Muscle of leg (tissue), 11 donors: ENCODE measurements around the gene RPL21. TPM values are rescaled to one million over a fixed set of nuclear protein-coding genes. Genes with fewer than 3 reads are reported as not detected.

Experiments used
- DNase-seq: peaks from one replicate; pipeline ENCODE4 v3.0.0; 2013
- H3K27ac ChIP-seq: one replicate; pipeline ENCODE4 v1.5.1; 2013; ENCODE audit warnings: mild to moderate bottlenecking, low read length, control low read depth
- H3K27me3 ChIP-seq: one replicate; pipeline ENCODE4 v1.6.1; 2013; ENCODE audit warnings: low read length; ENCODE audit not compliant: control insufficient read depth, insufficient read depth
- H3K36me3 ChIP-seq: one replicate; pipeline ENCODE4 v1.6.1; 2013; ENCODE audit warnings: low read length; ENCODE audit not compliant: control insufficient read depth, insufficient read depth
- H3K4me1 ChIP-seq: one replicate; pipeline ENCODE4 v1.6.1; 2013; ENCODE audit warnings: low read length; ENCODE audit not compliant: control insufficient read depth, insufficient read depth
- H3K4me3 ChIP-seq: one replicate; pipeline ENCODE4 v1.5.1; 2013; ENCODE audit warnings: low read length, control low read depth
- H3K9me3 ChIP-seq: replicated peaks from 2 replicates; pipeline ENCODE4 v1.6.1; 2013; ENCODE audit warnings: low read depth, low read length; ENCODE audit not compliant: control insufficient read depth
- WGBS: methylation state at CpG from one replicate; pipeline ENCODE4 v1.1.5; 2013; ENCODE audit warnings: missing lambda C conversion rate; ENCODE audit not compliant: insufficient coverage; 5-methylcytosine and 5-hydroxymethylcytosine counted together
- polyA plus RNA-seq, 8 donors: library from polyadenylated mRNA; unstranded; fragments of 120-200 nt; gene quantifications; one replicate each; pipeline versions ENCODE4 v1.2.1 to v1.2.3, GENCODE V29; 2013; ENCODE audit warnings: inconsistent platforms in 1 of 8, low replicate concordance in 1 of 8; ENCODE audit not compliant: insufficient read length in 8 of 8, insufficient read depth in 1 of 8
- total RNA-seq: library from RNA; stranded (reverse); fragments of 120-200 nt; gene quantifications from one replicate; pipeline ENCODE4 v1.2.4, GENCODE V29; 2013

Gene RPL21
- total and polyA plus RNA-seq, 9 donors = 1,140 to 4,206 (median 1,249) TPM

DNA sequence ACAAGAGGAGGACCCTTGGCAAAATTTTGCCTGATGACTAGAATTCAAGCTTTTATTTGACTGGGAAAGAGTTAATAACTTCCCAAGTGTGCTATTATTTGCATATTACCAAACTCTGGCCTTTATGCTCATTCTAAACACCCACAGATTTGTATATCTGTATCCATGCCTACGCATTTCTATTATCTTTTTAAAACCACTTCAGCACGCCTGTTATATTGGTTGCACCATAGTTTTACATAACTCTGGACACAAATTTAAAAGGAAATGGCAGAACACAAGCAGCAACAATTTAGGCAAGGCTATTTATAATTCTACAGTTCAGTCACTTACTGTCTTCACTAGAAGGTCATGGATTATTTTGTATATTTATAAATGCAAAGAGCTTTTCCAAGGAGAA is 15.6 kb downstream of the RPL21 start:
- H3K36me3 ChIP-seq = peaks cover 2% of the 10 kb centered on the region
- no peak overlapping the region for H3K27ac ChIP-seq
- peaks cover 9% of the 10 kb centered on the region for H3K27me3 ChIP-seq
- WGBS = 81% methylated on average over 2 of the region's 2 CpGs
- peaks cover 18% of the 10 kb centered on the region for H3K4me1 ChIP-seq
- H3K4me3 ChIP-seq = no peak overlapping the region
- no peak for DNase-seq
- no peaks in the 10 kb centered on the region for H3K9me3 ChIP-seq

DNA sequence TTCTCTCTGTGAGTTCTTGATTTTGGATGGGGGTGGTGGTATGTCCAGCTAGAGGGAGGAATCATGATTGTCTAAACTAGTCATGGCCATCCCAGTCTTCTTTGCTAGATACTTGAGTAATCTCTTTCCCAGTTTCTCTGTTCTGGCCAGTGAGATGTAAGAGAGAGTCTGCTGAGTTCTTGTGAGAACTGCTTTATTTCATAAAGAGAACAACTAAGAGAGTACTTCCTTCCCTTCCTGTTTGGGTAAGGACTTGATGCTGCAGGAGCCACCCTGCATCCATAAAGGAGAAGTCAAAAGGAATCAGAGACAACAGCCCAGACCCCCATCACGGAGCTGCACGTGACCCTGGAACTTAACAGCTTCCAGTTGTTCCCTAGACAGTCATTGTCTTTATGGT is 16.2 kb downstream of the RPL21 start:
- no peaks in the 10 kb centered on the region for H3K9me3 ChIP-seq
- 60% methylated on average over 2 of the region's 2 CpGs for WGBS
- H3K27me3 ChIP-seq = peaks cover 11% of the 10 kb centered on the region
- H3K36me3 ChIP-seq = no peaks in the 10 kb centered on the region
- no peak overlapping the region for H3K4me3 ChIP-seq
- H3K4me1 ChIP-seq = peaks cover 18% of the 10 kb centered on the region
- no peak for DNase-seq
- H3K27ac ChIP-seq = no peak overlapping the region

DNA sequence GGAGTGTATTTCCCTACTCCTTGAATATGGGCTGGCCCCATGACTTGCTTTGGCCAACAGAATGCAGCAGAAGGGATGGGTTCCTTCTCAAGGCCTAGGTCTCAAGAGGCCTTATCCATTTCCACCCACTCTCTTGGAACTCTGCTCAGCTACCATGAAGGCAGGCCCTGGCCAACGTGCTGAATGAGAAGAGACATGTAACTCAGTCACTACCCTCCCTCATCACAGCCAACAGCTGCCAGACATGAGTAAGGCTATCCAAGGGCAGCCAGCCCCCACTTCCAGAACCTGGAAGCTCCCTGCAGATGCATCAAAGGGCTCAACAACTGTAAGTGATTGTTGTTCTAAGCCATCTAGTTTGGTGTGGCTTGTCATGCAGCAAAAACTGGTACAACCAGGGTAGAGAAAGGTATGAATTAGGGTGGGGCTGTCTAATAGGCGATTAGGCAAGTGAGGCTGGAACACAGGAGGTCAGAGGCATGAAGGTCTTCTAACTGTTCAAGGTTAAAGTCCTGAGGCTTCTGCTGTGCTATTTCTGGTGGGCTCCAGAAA is 17.8 kb downstream of the RPL21 start:
- H3K9me3 ChIP-seq = no peaks in the 10 kb centered on the region
- peak; percentile 40 for DNase-seq

GRCh38 chr13:27270594-27271520 is 19.5 kb downstream of the RPL21 start, which contains the start of gene RASL11A:
Gene RASL11A, plus strand, starts transcription at chr13:27270830. Its CDS starts 115 bp downstream, at chr13:27270945.
- H3K4me1 ChIP-seq = peaks cover 15% of the 10 kb centered on the region
- peaks cover 11% of the 10 kb centered on the region for H3K27me3 ChIP-seq
- peak within 1 kb of the TSS; percentile 63 for H3K4me3 ChIP-seq
- no peaks in the 10 kb centered on the region for H3K9me3 ChIP-seq
- H3K27ac ChIP-seq = peak within 1 kb of the TSS; percentile 83
- no peaks in the 10 kb centered on the region for H3K36me3 ChIP-seq
- DNase-seq = peak; percentile 93
- WGBS = under 1% methylated on average over 90 of the region's 99 CpGs

More for the DNA sequence above, 17.8 kb downstream of the RPL21 start:
- Histone ChIP-seq H3K4me3 (no peak overlapping the region), H3K36me3 (no peaks in the 10 kb centered on the region), H3K27me3 (peaks cover 11% of the 10 kb centered on the region), H3K27ac (no peak overlapping the region), H3K4me1 (peaks cover 20% of the 10 kb centered on the region)
- 29% methylated on average over 1 of the region's 2 CpGs for WGBS

- WGBS = 49% methylated on average over 6 of the region's 15 CpGs
- no peaks in the 10 kb centered on the region for H3K9me3 ChIP-seq
- H3K27me3 ChIP-seq = peaks cover 11% of the 10 kb centered on the region
- H3K4me3 ChIP-seq = peak overlapping the region; percentile 63
- no peaks in the 10 kb centered on the region for H3K36me3 ChIP-seq
- DNase-seq = no peak
- peaks cover 15% of the 10 kb centered on the region for H3K4me1 ChIP-seq
- no peak overlapping the region for H3K27ac ChIP-seq
Observed at GRCh38 chr13:27271570-27272096, 20.3 kb downstream of the RPL21 start.

DNA sequence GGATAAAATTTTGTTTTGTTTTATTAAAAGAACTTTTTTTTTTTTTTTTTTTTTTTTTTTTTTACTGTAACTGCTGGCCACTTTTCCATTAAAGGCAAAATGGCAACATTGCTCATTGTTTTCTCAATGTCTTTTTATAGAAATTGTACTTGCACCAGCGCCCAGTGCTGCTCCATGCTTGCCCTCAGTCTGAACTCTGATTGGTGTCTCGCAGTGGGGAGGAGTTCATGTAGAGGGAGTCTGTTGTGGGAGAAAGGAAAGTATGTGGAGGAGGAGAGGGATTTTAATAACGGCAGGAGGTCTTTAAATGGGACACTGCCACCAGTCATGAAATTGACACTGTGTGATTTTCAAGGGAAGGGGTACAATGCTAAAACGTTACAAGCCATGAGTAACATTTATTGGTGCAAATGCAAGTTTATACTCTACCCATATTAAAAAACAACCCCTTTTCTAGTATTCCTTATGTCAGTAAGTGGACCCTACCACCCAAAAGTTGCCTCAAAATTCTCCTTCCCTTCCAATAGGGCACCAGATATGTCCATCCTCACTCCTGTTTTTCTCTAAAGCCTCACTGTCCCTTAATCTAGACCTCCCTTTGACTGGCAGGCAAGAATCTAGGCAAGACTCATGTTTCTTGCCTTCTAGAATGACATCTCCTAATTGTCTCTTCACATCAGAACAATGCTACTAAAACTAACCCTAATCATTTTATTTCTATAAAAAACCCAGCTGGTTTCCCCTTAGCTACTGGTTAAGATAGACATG is 22.5 kb downstream of the RPL21 start:
- Histone ChIP-seq H3K4me1 (peaks cover 15% of the 10 kb centered on the region), H3K9me3 (no peaks in the 10 kb centered on the region), H3K27ac (no peak overlapping the region), H3K27me3 (peaks cover 11% of the 10 kb centered on the region), H3K4me3 (no peak overlapping the region), H3K36me3 (no peaks in the 10 kb centered on the region)
- 36% methylated on average over 2 of the region's 4 CpGs for WGBS
- peak; percentile 26 for DNase-seq

- no CpG with 5 or more reads among the region's 1 CpG for WGBS
Observed at GRCh38 chr13:27274631-27275030, 23.3 kb downstream of the RPL21 start.

GRCh38 chr13:27276188-27276587 is 24.8 kb downstream of the RPL21 start:
- H3K9me3 ChIP-seq = no peaks in the 10 kb centered on the region
- peaks cover 9% of the 10 kb centered on the region for H3K4me1 ChIP-seq
- H3K27ac ChIP-seq = no peak overlapping the region
- H3K27me3 ChIP-seq = peaks cover 15% of the 10 kb centered on the region
- DNase-seq = no peak
- H3K4me3 ChIP-seq = no peak overlapping the region
- no peaks in the 10 kb centered on the region for H3K36me3 ChIP-seq
- WGBS = 77% methylated on average over 3 of the region's 7 CpGs

More at GRCh38 chr13:27274631-27275030, 23.3 kb downstream of the RPL21 start:
- H3K4me1 ChIP-seq = peaks cover 15% of the 10 kb centered on the region
- peaks cover 14% of the 10 kb centered on the region for H3K27me3 ChIP-seq
- H3K27ac ChIP-seq = no peak overlapping the region
- H3K9me3 ChIP-seq = no peaks in the 10 kb centered on the region
- no peaks in the 10 kb centered on the region for H3K36me3 ChIP-seq
- DNase-seq = no peak
- no peak overlapping the region for H3K4me3 ChIP-seq

DNA sequence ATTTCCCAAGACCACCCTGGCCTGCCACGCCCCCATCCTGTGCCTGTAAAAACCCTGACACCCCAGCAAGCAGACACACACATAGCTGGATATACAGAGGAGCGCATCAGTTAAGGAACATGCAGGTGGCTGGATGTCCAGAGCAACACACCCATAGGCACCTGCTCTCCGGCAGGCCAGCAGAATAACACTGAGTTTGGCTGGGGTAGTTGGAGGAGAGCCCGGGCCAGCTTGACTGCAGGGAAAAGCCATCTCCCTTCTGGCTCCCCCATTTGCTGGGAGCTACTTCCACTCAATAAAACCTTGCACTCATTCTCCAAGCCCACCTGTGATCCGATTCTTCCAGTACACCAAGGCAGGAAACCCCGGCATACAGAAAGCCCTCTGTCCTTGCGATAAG is 28.1 kb downstream of the RPL21 start:
- 74% methylated on average over 3 of the region's 7 CpGs for WGBS
- no peak for DNase-seq
- H3K27me3 ChIP-seq = peaks cover 6% of the 10 kb centered on the region
- H3K9me3 ChIP-seq = no peaks in the 10 kb centered on the region
- H3K36me3 ChIP-seq = no peaks in the 10 kb centered on the region
- H3K27ac ChIP-seq = no peak overlapping the region
- no peaks in the 10 kb centered on the region for H3K4me1 ChIP-seq
- no peak overlapping the region for H3K4me3 ChIP-seq
